Measurements from ENCODE around the gene ARSG.

Gene ARSG

DNA sequence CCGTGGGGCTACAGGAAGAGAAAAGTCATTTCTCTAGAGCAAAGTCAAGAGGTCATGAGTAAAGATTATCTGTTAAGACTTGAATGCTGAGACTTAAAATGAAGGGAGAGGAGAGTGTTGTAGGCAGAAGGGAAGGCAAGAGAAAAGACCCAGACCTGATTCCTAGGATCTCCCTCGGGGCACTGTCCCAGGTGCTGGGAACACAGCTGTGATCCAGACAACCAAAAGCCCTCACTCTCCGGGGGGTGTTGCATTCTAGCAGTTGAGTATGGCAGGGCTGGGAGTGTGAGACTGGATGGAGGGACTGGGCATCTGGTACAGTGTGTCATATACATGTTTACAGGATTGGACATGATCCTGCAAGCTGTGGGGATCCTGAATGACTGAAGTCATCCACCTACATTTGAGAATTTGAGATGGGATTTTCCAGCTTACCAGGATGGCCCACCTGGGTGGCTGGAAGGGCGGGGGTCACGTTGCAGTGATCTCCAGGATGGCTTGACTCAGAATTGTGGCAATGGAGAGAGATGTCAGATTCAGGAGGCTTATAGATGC lies 29.1 kb downstream of the ARSG start:
- Histone ChIP-seq H3K9me3 (no peaks in the 10 kb centered on the region), H3K36me3 (no peaks in the 10 kb centered on the region), H3K4me3 (ENCODE audit: low read depth, low read length) (no peak overlapping the region), H3K4me1 (no peaks in the 10 kb centered on the region), H3K27me3 (no peaks in the 10 kb centered on the region)
- DNase-seq = no peak
- TF ChIP-seq, protein P1, sequence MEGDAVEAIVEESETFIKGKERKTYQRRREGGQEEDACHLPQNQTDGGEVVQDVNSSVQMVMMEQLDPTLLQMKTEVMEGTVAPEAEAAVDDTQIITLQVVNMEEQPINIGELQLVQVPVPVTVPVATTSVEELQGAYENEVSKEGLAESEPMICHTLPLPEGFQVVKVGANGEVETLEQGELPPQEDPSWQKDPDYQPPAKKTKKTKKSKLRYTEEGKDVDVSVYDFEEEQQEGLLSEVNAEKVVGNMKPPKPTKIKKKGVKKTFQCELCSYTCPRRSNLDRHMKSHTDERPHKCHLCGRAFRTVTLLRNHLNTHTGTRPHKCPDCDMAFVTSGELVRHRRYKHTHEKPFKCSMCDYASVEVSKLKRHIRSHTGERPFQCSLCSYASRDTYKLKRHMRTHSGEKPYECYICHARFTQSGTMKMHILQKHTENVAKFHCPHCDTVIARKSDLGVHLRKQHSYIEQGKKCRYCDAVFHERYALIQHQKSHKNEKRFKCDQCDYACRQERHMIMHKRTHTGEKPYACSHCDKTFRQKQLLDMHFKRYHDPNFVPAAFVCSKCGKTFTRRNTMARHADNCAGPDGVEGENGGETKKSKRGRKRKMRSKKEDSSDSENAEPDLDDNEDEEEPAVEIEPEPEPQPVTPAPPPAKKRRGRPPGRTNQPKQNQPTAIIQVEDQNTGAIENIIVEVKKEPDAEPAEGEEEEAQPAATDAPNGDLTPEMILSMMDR (IDR thresholded peaks at IDR 0.05; ENCODE audit: low read depth, low read length) = no peak

DNA sequence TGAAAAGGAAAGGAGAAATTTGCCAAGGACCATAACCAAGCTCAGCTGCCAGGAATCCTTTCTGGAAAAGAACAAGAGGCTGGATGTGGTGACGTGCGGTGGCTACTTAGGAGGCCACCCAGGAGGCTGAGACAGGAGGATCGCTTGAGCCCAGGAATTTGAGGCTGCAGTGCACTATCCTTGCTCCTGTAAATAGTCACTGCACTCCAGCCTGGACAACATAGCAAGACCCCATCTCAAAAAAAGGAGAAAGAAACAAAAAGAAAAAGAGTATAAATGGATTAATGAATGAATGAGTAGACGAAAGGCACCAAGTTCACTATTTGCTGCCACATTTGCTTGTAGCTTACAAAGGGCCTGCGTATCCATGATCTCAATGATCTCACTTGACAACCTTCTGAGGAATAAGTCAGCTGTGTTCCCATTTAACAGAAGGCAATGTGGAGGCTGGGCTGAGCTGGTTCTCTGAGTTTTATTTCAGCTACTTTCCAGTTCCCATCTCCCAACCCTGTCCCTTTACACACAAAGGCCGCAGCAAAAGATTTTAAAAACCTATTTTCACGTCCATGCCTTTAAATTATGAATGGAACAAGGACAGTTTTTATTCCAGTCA lies 29.8 kb downstream of the ARSG start:
- Histone ChIP-seq H3K4me1 (no peaks in the 10 kb centered on the region), H3K4me3 (ENCODE audit: low read depth, low read length) (no peak overlapping the region), H3K36me3 (no peaks in the 10 kb centered on the region), H3K9me3 (no peaks in the 10 kb centered on the region), H3K27me3 (no peaks in the 10 kb centered on the region)
- TF ChIP-seq, protein P1 (IDR thresholded peaks at IDR 0.05; ENCODE audit: low read depth, low read length) = no peak
- DNase-seq = no peak

DNA sequence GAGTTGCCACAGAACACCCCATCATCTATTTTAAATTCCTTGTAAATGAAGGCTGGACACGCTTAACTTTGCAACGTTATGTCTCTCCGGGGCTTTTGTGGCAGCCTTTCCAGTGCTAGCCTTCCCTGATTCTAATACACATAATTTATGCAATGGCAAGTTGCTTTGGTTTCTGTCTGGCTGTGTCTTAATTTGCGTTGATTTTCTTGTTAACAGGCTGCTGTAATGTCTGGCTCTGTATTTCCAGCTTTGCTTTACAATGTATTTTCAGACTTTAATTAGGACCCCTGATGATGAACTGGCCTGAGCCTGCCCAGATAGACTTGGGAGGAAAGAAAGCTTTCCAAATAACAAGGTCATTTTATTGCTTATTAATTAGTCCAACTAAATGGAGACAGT lies 30.3 kb downstream of the ARSG start:
- Histone ChIP-seq H3K36me3 (no peaks in the 10 kb centered on the region), H3K27me3 (no peaks in the 10 kb centered on the region), H3K4me3 (ENCODE audit: low read depth, low read length) (no peak overlapping the region), H3K9me3 (no peaks in the 10 kb centered on the region), H3K4me1 (no peaks in the 10 kb centered on the region)
- TF ChIP-seq, protein P1 (IDR thresholded peaks at IDR 0.05; ENCODE audit: low read depth, low read length) = no peak
- DNase-seq = no peak

GRCh38 chr17:68322630-68323029 lies 31.3 kb downstream of the ARSG start:
- DNase-seq = no peak
- H3K4me1 ChIP-seq = no peaks in the 10 kb centered on the region
- H3K36me3 ChIP-seq = no peaks in the 10 kb centered on the region
- TF ChIP-seq, protein P1 (IDR thresholded peaks at IDR 0.05; ENCODE audit: low read depth, low read length) = no peak
- H3K27me3 ChIP-seq = no peaks in the 10 kb centered on the region
- no peaks in the 10 kb centered on the region for H3K9me3 ChIP-seq
- no peak overlapping the region for H3K4me3 ChIP-seq (ENCODE audit: low read depth, low read length)

DNA sequence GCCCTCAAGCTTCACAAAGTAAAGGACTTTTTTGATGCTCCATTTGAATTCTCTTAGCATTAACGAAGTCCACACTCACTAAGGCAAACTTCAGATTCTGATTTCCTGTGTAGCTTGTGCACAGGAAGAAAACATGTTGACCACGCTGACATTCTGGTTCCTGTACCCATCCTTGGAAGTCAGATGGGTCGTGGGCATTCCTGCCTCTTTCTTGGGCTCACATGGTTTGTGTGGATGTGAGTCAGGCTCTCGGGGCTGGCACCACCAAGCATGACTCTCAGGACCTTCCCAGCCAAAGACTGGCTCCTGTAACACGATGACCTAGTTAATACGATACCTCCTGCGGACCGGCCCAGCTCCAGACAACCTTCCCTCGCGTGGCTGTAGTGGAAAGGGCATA lies 32.8 kb downstream of the ARSG start:
- Histone ChIP-seq H3K9me3 (no peaks in the 10 kb centered on the region), H3K4me1 (no peaks in the 10 kb centered on the region), H3K36me3 (no peaks in the 10 kb centered on the region), H3K4me3 (ENCODE audit: low read depth, low read length) (no peak overlapping the region), H3K27me3 (no peaks in the 10 kb centered on the region; the same call in 1 of the 2 replicates)
- no peak for DNase-seq
- TF ChIP-seq, protein P1 (IDR thresholded peaks at IDR 0.05; ENCODE audit: low read depth, low read length) = no peak

- Histone ChIP-seq H3K4me1 (no peaks in the 10 kb centered on the region), H3K36me3 (no peaks in the 10 kb centered on the region), H3K9me3 (no peaks in the 10 kb centered on the region), H3K4me3 (ENCODE audit: low read depth, low read length) (no peak overlapping the region), H3K27me3 (no peaks in the 10 kb centered on the region; the same call in 1 of the 2 replicates)
- TF ChIP-seq, protein P1 (IDR thresholded peaks at IDR 0.05; ENCODE audit: low read depth, low read length) = no peak
- DNase-seq = no peak
Observed at GRCh38 chr17:68324654-68325336, 33.5 kb downstream of the ARSG start.
